Naive B cell (primary cell): Measurements from ENCODE around the gene RANBP3. TPM values are rescaled to one million over a fixed set of nuclear protein-coding genes. Genes with fewer than 3 reads are reported as not detected.
"Not testable (repeated sequence)": the region's sequence is repeated elsewhere in the genome, so short reads cannot be mapped to it uniquely, and the experiment has no call there.

Source experiments
- ATAC-seq, 2 donors: fragments of 150-1000 bp; cut with Tn5 transposase; 2 replicates each; pipeline ENCODE4 v1.10.0; 2021; ENCODE audit warnings: low read depth in 2 of 2, mild to moderate bottlenecking in 2 of 2, moderate library complexity in 2 of 2
- DNase-seq: peaks from one replicate; pipeline ENCODE4 v3.0.0; 2022
- H3K27ac Mint-ChIP-seq, 6 donors: one replicate each; pipeline ENCODE4 v1.8.0; 2020 to 2022; ENCODE audit warnings: mild to moderate bottlenecking in 6 of 6, mixed read lengths in 6 of 6, moderate library complexity in 5 of 6, inconsistent platforms in 2 of 6
- H3K27me3 Mint-ChIP-seq, 3 donors: one replicate each; pipeline ENCODE4 v1.8.0; 2021 to 2022; ENCODE audit warnings: mixed read lengths in 3 of 3, mild to moderate bottlenecking in 1 of 3
- H3K36me3 Mint-ChIP-seq, 2 donors: one replicate each; pipeline ENCODE4 v1.8.0; 2020 to 2022; ENCODE audit warnings: mixed read lengths in 2 of 2, inconsistent platforms in 1 of 2, mild to moderate bottlenecking in 1 of 2
- H3K4me1 Mint-ChIP-seq, 3 donors: one replicate each; pipeline ENCODE4 v1.8.0; 2020 to 2022; ENCODE audit warnings: mixed read lengths in 3 of 3, inconsistent platforms in 1 of 3, mild to moderate bottlenecking in 1 of 3, moderate library complexity in 1 of 3
- H3K4me3 Mint-ChIP-seq, 8 donors: one replicate each; pipeline ENCODE4 v1.8.0; 2020 to 2022; ENCODE audit warnings: mild to moderate bottlenecking in 8 of 8, mixed read lengths in 8 of 8, moderate library complexity in 8 of 8, inconsistent platforms in 2 of 8
- H3K9me3 Mint-ChIP-seq, 7 donors: one replicate each; pipeline ENCODE4 v1.8.0; 2020 to 2022; ENCODE audit warnings: mixed read lengths in 7 of 7, mild to moderate bottlenecking in 5 of 7, inconsistent platforms in 2 of 7, moderate library complexity in 1 of 7
- polyA plus RNA-seq, 6 donors: library from polyadenylated mRNA; unstranded; fragments of 300-500 nt; fragmentation: Illumina TruSeq; gene quantifications; one replicate each; pipeline ENCODE4 v1.2.3, GENCODE V29; 2021; ENCODE audit warnings: low read depth in 6 of 6

The RANBP3 gene
- polyA plus RNA-seq, 6 donors from 2014 or later, result 2.8 to 10.7 (median 7.4) TPM

GRCh38 chr19:6017576-6017975 is 39.6 kb upstream of the RANBP3 start:
- Mint-ChIP-seq H3K9me3 (no peaks in the 10 kb centered on the region), H3K4me1 (peaks cover 0 to 2% (median 0%) of the 10 kb centered on the region in 3 donors), H3K27me3 (peaks cover 6 to 16% (median 12%) of the 10 kb centered on the region in 3 donors), H3K36me3 (no peaks in the 10 kb centered on the region), H3K27ac (no peak overlapping the region), H3K4me3 (no peak overlapping the region)
- ATAC-seq, result no peak
- DNase-seq, result no peak

GRCh38 chr19:6015841-6016545 is 38.1 kb upstream of the RANBP3 start:
- ATAC-seq, result no peak
- DNase-seq, result no peak
- H3K27ac Mint-ChIP-seq, result no peak overlapping the region
- no peak overlapping the region for H3K4me3 Mint-ChIP-seq
- no peaks in the 10 kb centered on the region for H3K36me3 Mint-ChIP-seq
- peaks cover 0 to 6% (median under 1%) of the 10 kb centered on the region in 3 donors for H3K27me3 Mint-ChIP-seq
- no peaks in the 10 kb centered on the region for H3K9me3 Mint-ChIP-seq
- H3K4me1 Mint-ChIP-seq, result no peaks in the 10 kb centered on the region

GRCh38 chr19:6014551-6015135 is 36.7 kb upstream of the RANBP3 start:
- Mint-ChIP-seq H3K36me3 (no peaks in the 10 kb centered on the region), H3K9me3 (no peaks in the 10 kb centered on the region), H3K4me3 (no peak overlapping the region), H3K27ac (peak overlapping the region in 2 of 6 donors; percentile 44 to 47), H3K4me1 (no peaks in the 10 kb centered on the region), H3K27me3 (peaks cover 0 to under 1% (median 0%) of the 10 kb centered on the region in 3 donors)
- no peak for ATAC-seq
- no peak for DNase-seq

GRCh38 chr19:6012426-6013170 is 34.7 kb upstream of the RANBP3 start:
- Mint-ChIP-seq H3K9me3 (no peaks in the 10 kb centered on the region), H3K36me3 (no peaks in the 10 kb centered on the region), H3K4me3 (no peak overlapping the region), H3K4me1 (no peaks in the 10 kb centered on the region), H3K27ac (no peak overlapping the region), H3K27me3 (no peaks in the 10 kb centered on the region)
- ATAC-seq (no peak), DNase-seq (no peak)

- Mint-ChIP-seq H3K4me1 (no peaks in the 10 kb centered on the region), H3K27ac (no peak overlapping the region), H3K36me3 (no peaks in the 10 kb centered on the region), H3K9me3 (no peaks in the 10 kb centered on the region), H3K4me3 (no peak overlapping the region), H3K27me3 (no peaks in the 10 kb centered on the region)
- ATAC-seq, result no peak
- DNase-seq, result no peak
Measured at GRCh38 chr19:6011794-6012193, 33.9 kb upstream of the RANBP3 start.

- ATAC-seq (no peak), DNase-seq (no peak)
- Mint-ChIP-seq H3K9me3 (no peaks in the 10 kb centered on the region), H3K4me3 (no peak overlapping the region), H3K27me3 (no peaks in the 10 kb centered on the region), H3K36me3 (no peaks in the 10 kb centered on the region), H3K27ac (peak overlapping the region in 1 of 6 donors; percentile 60), H3K4me1 (no peaks in the 10 kb centered on the region)
Measured at GRCh38 chr19:6011206-6011605, 33.3 kb upstream of the RANBP3 start.

- no peak for ATAC-seq
- DNase-seq, result no peak
- Mint-ChIP-seq H3K4me1 (no peaks in the 10 kb centered on the region), H3K9me3 (no peaks in the 10 kb centered on the region), H3K4me3 (no peak overlapping the region), H3K27ac (peak overlapping the region in 1 of 6 donors; percentile 48), H3K36me3 (no peaks in the 10 kb centered on the region), H3K27me3 (no peaks in the 10 kb centered on the region)
Measured at GRCh38 chr19:6010107-6010506, 32.2 kb upstream of the RANBP3 start.

- ATAC-seq (no peak), DNase-seq (no peak)
- H3K4me3 Mint-ChIP-seq, result no peak overlapping the region
- H3K27me3 Mint-ChIP-seq, result no peaks in the 10 kb centered on the region
- no peaks in the 10 kb centered on the region for H3K36me3 Mint-ChIP-seq
- no peaks in the 10 kb centered on the region for H3K9me3 Mint-ChIP-seq
- peak overlapping the region in 1 of 6 donors; percentile 97 for H3K27ac Mint-ChIP-seq
- H3K4me1 Mint-ChIP-seq, result no peaks in the 10 kb centered on the region
Measured at GRCh38 chr19:6007866-6008265, 29.9 kb upstream of the RANBP3 start.

GRCh38 chr19:6006896-6007295 is 29.0 kb upstream of the RANBP3 start:
- Mint-ChIP-seq H3K27ac (peak overlapping the region in 1 of 6 donors; percentile 2), H3K27me3 (no peaks in the 10 kb centered on the region), H3K36me3 (no peaks in the 10 kb centered on the region), H3K4me1 (no peaks in the 10 kb centered on the region), H3K9me3 (no peaks in the 10 kb centered on the region), H3K4me3 (no peak overlapping the region)
- DNase-seq (no peak), ATAC-seq (no peak)

GRCh38 chr19:6006070-6006446 is 28.1 kb upstream of the RANBP3 start:
- H3K27me3 Mint-ChIP-seq, H3K4me1 Mint-ChIP-seq, H3K4me3 Mint-ChIP-seq, H3K27ac Mint-ChIP-seq, DNase-seq, H3K36me3 Mint-ChIP-seq, H3K9me3 Mint-ChIP-seq, ATAC-seq: not testable (repeated sequence)

- H3K9me3 Mint-ChIP-seq, result peaks cover 0 to 7% (median 4%) of the 10 kb centered on the region in 7 donors
- no peak overlapping the region for H3K27ac Mint-ChIP-seq
- DNase-seq, result no peak
- no peak for ATAC-seq
- no peaks in the 10 kb centered on the region for H3K4me1 Mint-ChIP-seq
- no peaks in the 10 kb centered on the region for H3K27me3 Mint-ChIP-seq
- H3K4me3 Mint-ChIP-seq, result no peak overlapping the region
- no peaks in the 10 kb centered on the region for H3K36me3 Mint-ChIP-seq
Measured at GRCh38 chr19:6005321-6006069, 27.6 kb upstream of the RANBP3 start.

GRCh38 chr19:6003976-6004375 is 26.0 kb upstream of the RANBP3 start:
- Mint-ChIP-seq H3K9me3 (peaks cover 0 to 11% (median 7%) of the 10 kb centered on the region in 7 donors), H3K36me3 (peaks cover 0 to 8% of the 10 kb centered on the region in 2 donors), H3K27ac (no peak overlapping the region), H3K4me3 (no peak overlapping the region), H3K4me1 (no peaks in the 10 kb centered on the region), H3K27me3 (no peaks in the 10 kb centered on the region)
- no peak for ATAC-seq
- DNase-seq, result no peak

- H3K4me1 Mint-ChIP-seq, result no peaks in the 10 kb centered on the region
- no peak overlapping the region for H3K27ac Mint-ChIP-seq
- no peaks in the 10 kb centered on the region for H3K27me3 Mint-ChIP-seq
- peaks cover 0 to 11% (median 7%) of the 10 kb centered on the region in 7 donors for H3K9me3 Mint-ChIP-seq
- DNase-seq (no peak), ATAC-seq (no peak)
- no peak overlapping the region for H3K4me3 Mint-ChIP-seq
- H3K36me3 Mint-ChIP-seq, result peaks cover 0 to 8% of the 10 kb centered on the region in 2 donors
Measured at GRCh38 chr19:6002591-6002990, 24.7 kb upstream of the RANBP3 start.
